WTC11 (cell line): ENCODE results near the gene SAE1.

Experiments
- CREB1 ChIP-seq: sonication (generic); formaldehyde crosslinking; IDR thresholded peaks from 2 replicates; pipeline ENCODE4 v1.8.0; 2023; ENCODE audit warnings: mild to moderate bottlenecking, missing genetic modification reagents
- CTCF ChIP-seq: fragments of 200-600 bp; IDR thresholded peaks from 2 replicates; pipeline ENCODE4 v1.8.0; 2022; ENCODE audit warnings: antibody characterized with exemption
- JUN ChIP-seq: sonication (generic); formaldehyde crosslinking; IDR thresholded peaks from 2 replicates; pipeline ENCODE4 v1.8.0; 2023; ENCODE audit warnings: mild to moderate bottlenecking, missing genetic modification reagents
- MAX ChIP-seq: sonication (generic); formaldehyde crosslinking; IDR thresholded peaks from 2 replicates; pipeline ENCODE4 v1.8.0; 2022; ENCODE audit warnings: mild to moderate bottlenecking, missing genetic modification reagents
- NFE2L1 ChIP-seq: sonication (generic); formaldehyde crosslinking; IDR thresholded peaks from 2 replicates; pipeline ENCODE4 v1.8.1; 2023; ENCODE audit warnings: missing genetic modification reagents
- NFYB ChIP-seq: sonication (generic); formaldehyde crosslinking; conservative IDR thresholded peaks from 2 replicates; pipeline ENCODE4 v1.8.0; 2022; ENCODE audit warnings: low read depth, missing genetic modification reagents
- NR2C2 ChIP-seq: sonication (generic); formaldehyde crosslinking; IDR thresholded peaks from 2 replicates; pipeline ENCODE4 v1.8.0; 2022; ENCODE audit warnings: mild to moderate bottlenecking, missing genetic modification reagents
- USF2 ChIP-seq: sonication (generic); formaldehyde crosslinking; IDR thresholded peaks from 2 replicates; pipeline ENCODE4 v1.8.1; 2023; ENCODE audit warnings: mild to moderate bottlenecking, missing genetic modification reagents, moderate library complexity
- ZNF423 ChIP-seq: fragments of 250-450 bp; sonication (Bioruptor Pico); IDR thresholded peaks from 2 replicates; pipeline ENCODE4 v2.1.2; 2022; ENCODE audit warnings: mild to moderate bottlenecking, moderate library complexity

- TF ChIP-seq CREB1 (CRISPR knock-in tag) (no peak), CTCF (no peak), USF2 (CRISPR knock-in tag) (no peak), NR2C2 (CRISPR knock-in tag) (no peak), JUN (no peak), ZNF423 (CRISPR knock-in tag) (no peak), NFYB (CRISPR knock-in tag) (no peak), MAX (CRISPR knock-in tag) (no peak), NFE2L1 (CRISPR knock-in tag) (no peak)
Measured at GRCh38 chr19:47084879-47085439, 45.7 kb upstream of the SAE1 start.
